Erythroblast (primary cell): ENCODE data around the gene SYNRG.

Source experiments
- GATA1 ChIP-seq: IDR thresholded peaks from 2 replicates; pipeline ENCODE4 v1.6.1; 2011; ENCODE audit warnings: low read depth, mild to moderate bottlenecking, control low read depth, low read length, moderate library complexity
- POLR2A ChIP-seq: IDR thresholded peaks from 2 replicates; pipeline ENCODE4 v1.6.1; 2011; ENCODE audit warnings: mild to moderate bottlenecking, low read length

- TF ChIP-seq POLR2A (no peak), GATA1 (no peak)
These were observed 119.8 kb downstream of the SYNRG start, which contains the start of gene DUSP14 for GRCh38 chr17:37489197-37490001.
